ENCODE data around the gene CD151.

Gene CD151

DNA sequence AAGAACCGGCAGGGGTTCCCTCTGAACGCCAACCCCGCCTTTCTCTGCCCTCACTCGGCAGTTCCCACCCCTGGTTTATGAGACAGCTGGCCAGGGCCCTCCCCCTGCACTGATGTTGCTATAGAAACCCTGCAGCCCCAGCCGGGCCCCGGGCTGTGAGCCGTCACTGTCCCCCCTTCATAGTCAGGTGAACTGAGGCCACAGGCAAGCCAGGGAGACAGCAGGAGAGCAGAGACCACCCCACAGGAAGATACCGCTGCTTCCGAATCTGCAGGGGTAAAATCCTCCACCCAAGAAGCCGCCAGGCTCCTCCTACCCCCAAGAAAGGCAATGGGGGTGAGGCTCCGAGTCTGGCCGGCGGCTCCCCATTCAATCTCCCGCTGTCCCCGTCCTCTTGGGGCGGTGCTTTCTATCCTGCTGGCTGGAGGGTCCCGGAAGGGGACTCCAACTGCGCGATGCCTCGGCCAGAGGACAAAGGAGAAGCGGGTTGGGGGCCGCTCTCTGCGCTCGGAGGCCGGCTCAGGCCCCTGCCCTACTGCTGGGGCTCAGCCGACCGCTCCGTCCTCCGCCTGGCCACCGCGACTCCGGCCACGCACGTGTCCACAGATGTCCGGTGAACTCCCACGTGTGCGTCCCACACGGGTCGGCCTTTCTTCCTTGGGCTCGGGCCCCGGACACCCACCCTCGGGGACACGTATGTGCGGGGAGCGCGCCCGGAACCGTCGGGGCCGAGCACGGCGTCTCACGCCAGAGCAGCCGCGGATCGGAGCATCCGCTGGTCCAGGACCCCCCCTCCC is 35.3 kb upstream of the CD151 start:
- H3K4me3 ChIP-seq (ENCODE audit: low read depth, low read length), result peak overlapping the region; percentile 92
- TF ChIP-seq, protein P1, sequence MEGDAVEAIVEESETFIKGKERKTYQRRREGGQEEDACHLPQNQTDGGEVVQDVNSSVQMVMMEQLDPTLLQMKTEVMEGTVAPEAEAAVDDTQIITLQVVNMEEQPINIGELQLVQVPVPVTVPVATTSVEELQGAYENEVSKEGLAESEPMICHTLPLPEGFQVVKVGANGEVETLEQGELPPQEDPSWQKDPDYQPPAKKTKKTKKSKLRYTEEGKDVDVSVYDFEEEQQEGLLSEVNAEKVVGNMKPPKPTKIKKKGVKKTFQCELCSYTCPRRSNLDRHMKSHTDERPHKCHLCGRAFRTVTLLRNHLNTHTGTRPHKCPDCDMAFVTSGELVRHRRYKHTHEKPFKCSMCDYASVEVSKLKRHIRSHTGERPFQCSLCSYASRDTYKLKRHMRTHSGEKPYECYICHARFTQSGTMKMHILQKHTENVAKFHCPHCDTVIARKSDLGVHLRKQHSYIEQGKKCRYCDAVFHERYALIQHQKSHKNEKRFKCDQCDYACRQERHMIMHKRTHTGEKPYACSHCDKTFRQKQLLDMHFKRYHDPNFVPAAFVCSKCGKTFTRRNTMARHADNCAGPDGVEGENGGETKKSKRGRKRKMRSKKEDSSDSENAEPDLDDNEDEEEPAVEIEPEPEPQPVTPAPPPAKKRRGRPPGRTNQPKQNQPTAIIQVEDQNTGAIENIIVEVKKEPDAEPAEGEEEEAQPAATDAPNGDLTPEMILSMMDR (IDR thresholded peaks at IDR 0.05; ENCODE audit: insufficient read depth, low read depth, low read length, missing control alignments), result no peak
- DNase-seq (ENCODE audit: low read depth), result peak; percentile 87

DNA sequence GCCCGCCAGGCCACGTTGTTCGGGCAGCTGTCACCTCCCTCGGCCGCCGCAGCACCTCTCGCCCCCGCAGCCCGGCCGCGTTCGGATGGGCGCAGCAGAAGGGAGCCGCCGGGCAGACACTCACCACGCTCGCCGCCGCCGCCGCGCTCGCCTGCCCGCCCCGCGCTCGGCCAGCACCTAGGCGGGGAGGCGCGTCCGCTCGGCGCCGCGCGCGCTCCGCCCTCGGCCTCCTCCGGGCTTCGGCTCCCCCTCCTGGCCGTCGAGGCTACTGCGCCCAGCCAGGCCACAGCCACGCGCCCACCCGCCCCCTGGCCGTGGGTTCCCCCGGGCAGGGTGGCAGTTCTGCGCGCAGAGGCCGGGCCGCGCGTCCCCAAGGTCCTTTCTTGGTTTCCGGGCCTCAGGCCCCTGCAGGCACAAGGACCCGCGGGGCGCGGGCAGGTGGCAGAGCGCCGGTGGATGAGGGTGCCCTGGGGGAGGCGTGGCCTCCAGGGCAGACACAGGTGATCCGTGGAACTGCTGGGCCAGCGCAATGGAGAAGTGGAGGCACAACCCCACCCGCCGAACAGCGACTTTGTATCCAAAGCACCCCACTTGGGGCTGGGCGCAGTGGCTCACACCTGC is 34.5 kb upstream of the CD151 start, which contains the start of gene SLC25A22:
Gene SLC25A22 (minus strand): TSS at position 189 of the 621 bp plus-strand sequence. CDS start 3,275 bp downstream, outside the sequence.
- peak; percentile 88 for DNase-seq (ENCODE audit: low read depth)
- TF ChIP-seq, protein P1 (IDR thresholded peaks at IDR 0.05; ENCODE audit: insufficient read depth, low read depth, low read length, missing control alignments), result peak; percentile 79
- peak within 1 kb of the TSS; percentile 92 for H3K4me3 ChIP-seq (ENCODE audit: low read depth, low read length)

DNA sequence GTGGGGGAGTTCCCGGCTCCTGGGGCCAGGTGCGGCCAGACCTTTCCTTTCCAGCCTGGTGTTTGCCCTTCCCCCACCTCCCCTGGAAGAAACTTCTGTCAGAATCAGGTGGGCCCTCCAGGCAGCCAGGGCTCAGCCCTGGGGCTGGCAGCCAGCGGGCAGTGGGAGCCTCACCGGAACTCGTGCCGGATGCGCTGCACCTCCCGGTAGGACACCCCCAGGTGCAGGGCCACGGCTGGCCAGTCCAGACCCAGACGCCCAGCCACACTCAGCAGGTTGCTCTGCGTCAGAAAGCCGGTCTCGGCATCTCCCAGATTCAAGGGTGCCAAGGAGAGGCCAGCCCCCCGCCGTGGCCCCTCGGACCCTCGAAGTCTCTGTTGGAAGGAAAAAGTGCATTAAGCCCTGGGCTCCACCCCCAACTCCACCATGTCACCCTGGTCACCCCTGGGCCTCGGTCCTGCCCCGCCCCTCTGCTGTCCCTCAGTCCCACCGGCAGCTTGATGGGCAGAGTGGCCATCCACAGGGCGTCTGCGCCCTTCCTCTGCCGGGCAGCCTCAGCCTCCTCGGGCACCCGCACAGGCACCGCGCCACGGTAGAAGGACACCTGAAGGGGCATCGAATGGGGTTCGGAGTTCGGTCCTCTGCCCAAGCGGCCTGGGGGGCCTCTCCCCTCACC is 33.0 kb upstream of the CD151 start:
- no peak for DNase-seq (ENCODE audit: low read depth)
- TF ChIP-seq, protein P1 (IDR thresholded peaks at IDR 0.05; ENCODE audit: insufficient read depth, low read depth, low read length, missing control alignments), result no peak
- no peak overlapping the region for H3K4me3 ChIP-seq (ENCODE audit: low read depth, low read length)

DNA sequence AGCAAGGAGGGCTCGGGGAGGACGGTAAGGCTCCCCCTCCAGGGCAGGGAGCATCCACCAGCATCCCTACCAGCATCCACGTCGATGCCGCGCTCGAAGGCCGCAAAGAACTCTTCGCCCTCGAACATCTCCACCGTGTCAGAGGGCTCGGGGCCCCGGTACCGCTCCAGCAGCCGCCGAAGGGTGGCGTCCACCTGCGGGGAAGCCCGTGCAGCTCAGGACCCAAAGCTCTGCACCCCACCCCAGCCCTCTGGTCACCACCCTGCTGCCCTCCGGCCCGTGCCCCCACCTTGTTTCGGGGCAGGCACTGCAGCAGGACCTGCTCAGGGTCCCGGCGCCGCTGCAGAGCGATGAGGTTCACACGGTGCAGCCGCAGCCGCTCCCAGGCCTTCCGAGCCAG is 32.3 kb upstream of the CD151 start:
- no peak overlapping the region for H3K4me3 ChIP-seq (ENCODE audit: low read depth, low read length)
- DNase-seq (ENCODE audit: low read depth), result no peak
- TF ChIP-seq, protein P1 (IDR thresholded peaks at IDR 0.05; ENCODE audit: insufficient read depth, low read depth, low read length, missing control alignments), result no peak

DNA sequence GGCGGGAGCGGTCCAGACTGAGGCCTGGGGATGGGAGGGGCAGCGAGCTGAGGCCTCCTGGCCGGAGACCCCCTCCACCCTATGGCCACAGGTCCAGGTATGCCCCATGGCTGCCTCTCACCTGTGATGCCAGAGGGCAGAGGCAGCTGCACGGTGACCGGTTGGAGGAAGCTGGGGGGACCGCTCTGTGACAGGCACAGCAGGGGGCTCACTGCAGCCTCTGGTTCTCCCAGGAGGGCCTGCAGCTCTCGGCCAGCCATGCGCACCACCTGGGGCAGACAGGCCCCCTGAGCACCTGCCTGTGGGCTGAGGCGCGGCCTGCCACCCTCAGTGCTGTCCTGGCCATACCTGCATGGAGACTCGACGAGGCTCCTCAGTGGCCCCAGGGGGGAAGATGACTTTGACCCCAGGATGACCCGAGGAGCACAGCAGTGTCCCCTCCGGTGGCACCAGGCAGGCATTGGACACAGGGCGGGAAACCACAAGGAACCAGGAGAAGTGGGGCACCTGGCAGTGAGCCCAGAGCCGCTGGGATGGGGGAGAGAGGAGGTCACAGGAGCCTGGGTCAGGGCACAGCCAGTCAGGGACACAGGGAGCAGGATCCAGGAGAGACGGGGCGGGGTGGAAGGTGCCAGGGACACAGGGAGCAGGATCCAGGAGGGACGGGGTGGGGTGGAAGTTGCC is 31.5 kb upstream of the CD151 start:
- no peak for DNase-seq (ENCODE audit: low read depth)
- H3K4me3 ChIP-seq (ENCODE audit: low read depth, low read length), result no peak overlapping the region
- TF ChIP-seq, protein P1 (IDR thresholded peaks at IDR 0.05; ENCODE audit: insufficient read depth, low read depth, low read length, missing control alignments), result no peak

DNA sequence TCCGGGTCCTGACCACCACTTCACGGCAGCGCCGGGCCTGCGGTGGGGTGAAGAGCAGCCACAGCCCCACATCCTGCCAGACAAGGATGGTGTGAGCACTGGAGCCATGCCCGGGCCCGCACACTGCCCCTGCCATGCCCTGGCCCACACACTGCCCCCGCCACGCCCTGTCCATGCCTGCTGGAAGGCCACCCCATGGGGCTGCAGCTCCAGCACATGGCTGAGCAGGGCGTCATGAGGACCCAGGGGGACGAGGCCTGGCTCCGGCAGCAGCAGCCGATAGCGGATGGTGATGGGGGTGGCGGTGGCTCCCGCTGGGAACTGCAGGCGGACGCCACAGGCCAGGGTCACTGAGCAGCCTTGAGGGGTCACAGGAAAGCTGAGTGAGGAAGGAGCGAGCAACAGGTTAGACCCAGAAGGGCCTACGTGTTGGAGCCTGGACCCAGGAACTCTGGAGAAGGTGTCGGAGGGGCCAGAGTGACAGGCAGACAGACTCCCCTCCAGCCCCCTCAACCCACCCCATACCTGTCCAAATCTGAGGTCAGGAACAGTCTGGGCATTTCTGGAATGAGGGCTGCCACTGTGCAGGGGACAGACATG is 30.6 kb upstream of the CD151 start:
- TF ChIP-seq, protein P1 (IDR thresholded peaks at IDR 0.05; ENCODE audit: insufficient read depth, low read depth, low read length, missing control alignments), result no peak
- DNase-seq (ENCODE audit: low read depth), result no peak
- H3K4me3 ChIP-seq (ENCODE audit: low read depth, low read length), result no peak overlapping the region

Measured in GM12865 (cell line).